ENCODE results near the gene CLEC19A. TPM values are rescaled to one million over a fixed set of nuclear protein-coding genes. Genes with fewer than 3 reads are reported as not detected.

CLEC19A gene
- total and polyA plus RNA-seq, 4 donors, result not detected

GRCh38 chr16:19283637-19284036 lies 1.9 kb upstream of the CLEC19A start:
- TF ChIP-seq RAD21 (IDR thresholded peaks at IDR 0.05), result no peak
- no peak for TF ChIP-seq CTCF (IDR thresholded peaks at IDR 0.05; ENCODE audit: low read depth, low read length, missing input control)
- no peak for TF ChIP-seq REST (IDR thresholded peaks at IDR 0.05)
- TF ChIP-seq HNF4G (IDR thresholded peaks at IDR 0.05), result no peak
- TF ChIP-seq, protein P1, sequence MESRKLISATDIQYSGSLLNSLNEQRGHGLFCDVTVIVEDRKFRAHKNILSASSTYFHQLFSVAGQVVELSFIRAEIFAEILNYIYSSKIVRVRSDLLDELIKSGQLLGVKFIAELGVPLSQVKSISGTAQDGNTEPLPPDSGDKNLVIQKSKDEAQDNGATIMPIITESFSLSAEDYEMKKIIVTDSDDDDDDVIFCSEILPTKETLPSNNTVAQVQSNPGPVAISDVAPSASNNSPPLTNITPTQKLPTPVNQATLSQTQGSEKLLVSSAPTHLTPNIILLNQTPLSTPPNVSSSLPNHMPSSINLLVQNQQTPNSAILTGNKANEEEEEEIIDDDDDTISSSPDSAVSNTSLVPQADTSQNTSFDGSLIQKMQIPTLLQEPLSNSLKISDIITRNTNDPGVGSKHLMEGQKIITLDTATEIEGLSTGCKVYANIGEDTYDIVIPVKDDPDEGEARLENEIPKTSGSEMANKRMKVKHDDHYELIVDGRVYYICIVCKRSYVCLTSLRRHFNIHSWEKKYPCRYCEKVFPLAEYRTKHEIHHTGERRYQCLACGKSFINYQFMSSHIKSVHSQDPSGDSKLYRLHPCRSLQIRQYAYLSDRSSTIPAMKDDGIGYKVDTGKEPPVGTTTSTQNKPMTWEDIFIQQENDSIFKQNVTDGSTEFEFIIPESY (IDR thresholded peaks at IDR 0.05), result no peak
- no peak for TF ChIP-seq SP1 (IDR thresholded peaks at IDR 0.05)
- TF ChIP-seq, protein P2, sequence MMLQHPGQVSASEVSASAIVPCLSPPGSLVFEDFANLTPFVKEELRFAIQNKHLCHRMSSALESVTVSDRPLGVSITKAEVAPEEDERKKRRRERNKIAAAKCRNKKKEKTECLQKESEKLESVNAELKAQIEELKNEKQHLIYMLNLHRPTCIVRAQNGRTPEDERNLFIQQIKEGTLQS (IDR thresholded peaks at IDR 0.05), result no peak
- TF ChIP-seq, protein P3, sequence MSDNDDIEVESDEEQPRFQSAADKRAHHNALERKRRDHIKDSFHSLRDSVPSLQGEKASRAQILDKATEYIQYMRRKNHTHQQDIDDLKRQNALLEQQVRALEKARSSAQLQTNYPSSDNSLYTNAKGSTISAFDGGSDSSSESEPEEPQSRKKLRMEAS (IDR thresholded peaks at IDR 0.05), result no peak
- TF ChIP-seq FOXA1 (IDR thresholded peaks at IDR 0.05), result no peak
- TF ChIP-seq YY1 (IDR thresholded peaks at IDR 0.05), result no peak
- no peak for TF ChIP-seq RXRA (IDR thresholded peaks at IDR 0.05)
- TF ChIP-seq NR2F2 (IDR thresholded peaks at IDR 0.05), result no peak
- no peak for TF ChIP-seq FOXA2 (IDR thresholded peaks at IDR 0.05)
- TF ChIP-seq GABPA (IDR thresholded peaks at IDR 0.05 in 1 of 2, conservative IDR thresholded peaks at IDR 0.05 in 1 of 2), result no peak
- no peak for TF ChIP-seq JUND (IDR thresholded peaks at IDR 0.05)
- no peak for TF ChIP-seq EGR1 (IDR thresholded peaks at IDR 0.05; ENCODE audit: low read depth in 2 of 2)
- no peak for TF ChIP-seq HNF4A (conservative IDR thresholded peaks at IDR 0.05)
- TF ChIP-seq TAF1 (conservative IDR thresholded peaks at IDR 0.05), result no peak
- Histone ChIP-seq H3K36me3 (ENCODE audit: control insufficient read depth in 4 of 4, insufficient read depth in 3 of 4, low read depth in 1 of 4, low read length in 3 of 4) (no peaks in the 10 kb centered on the region), H3K9ac (ENCODE audit: low read depth in 1 of 2, low read length in 2 of 2) (no peak overlapping the region), H3K4me3 (ENCODE audit: low read depth in 1 of 3, low read length in 3 of 3) (no peak overlapping the region), H3K27me3 (ENCODE audit: control insufficient read depth in 4 of 4, insufficient read depth in 4 of 4, low read length in 3 of 4) (no peaks in the 10 kb centered on the region), H3K9me3 (ENCODE audit: control insufficient read depth in 4 of 4, low read length in 3 of 4) (no peaks in the 10 kb centered on the region), H3K4me1 (ENCODE audit: control insufficient read depth in 4 of 4, insufficient read depth in 4 of 4, low read length in 3 of 4) (peaks cover 0 to 3% (median 0%) of the 10 kb centered on the region in 4 donors), H3K27ac (ENCODE audit: low read depth in 1 of 2, low read length in 2 of 2) (no peak overlapping the region)
- DNase-seq (ENCODE audit: low spot score), result no peak
- 88% methylated on average over 2 of the region's 2 CpGs for WGBS

Data from liver (tissue), 9 donors.